ENCODE data around the gene SERTAD4. TPM values are rescaled to one million over a fixed set of nuclear protein-coding genes. Genes with fewer than 3 reads are reported as not detected.

SERTAD4 gene
- total and polyA plus RNA-seq, 10 of the 15 experiments (the other 5 are each of a cell fraction or from before 2014, with no cell fraction given) = not detected

DNA sequence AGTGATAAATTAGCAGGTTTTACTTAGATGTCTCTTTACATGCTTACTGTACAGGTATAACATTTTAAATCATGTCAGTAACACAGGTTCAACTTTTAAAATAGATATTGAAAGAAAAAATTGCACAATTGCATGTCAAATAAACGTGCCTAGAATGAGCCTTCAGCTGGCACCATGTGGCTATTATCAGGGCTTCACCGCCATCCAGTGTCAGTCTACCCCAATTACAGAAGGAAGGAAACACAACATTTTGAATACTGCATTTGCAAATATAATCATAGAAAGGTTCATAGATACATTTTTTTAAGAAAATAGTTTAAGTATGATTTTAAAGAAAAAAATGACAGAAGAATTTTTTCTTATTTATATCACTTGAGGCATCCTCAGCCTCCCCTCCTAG, 47.5 kb upstream of the SERTAD4 start:
- CTCF ChIA-PET = no interaction called here

More for the DNA sequence above, 47.5 kb upstream of the SERTAD4 start:
- no peak for TF ChIP-seq FOXM1 (IDR thresholded peaks at IDR 0.05; ENCODE audit: low read depth, low read length)
- no peak for TF ChIP-seq ZBTB11 (CRISPR knock-in tag; IDR thresholded peaks at IDR 0.05)
- TF ChIP-seq JUNB (IDR thresholded peaks at IDR 0.05) = no peak
- no peak for TF ChIP-seq HSF1 (IDR thresholded peaks at IDR 0.05; ENCODE audit: low read depth, low read length)
- no peak for TF ChIP-seq ZNF622 (IDR thresholded peaks at IDR 0.05)
- no peak for TF ChIP-seq PAX8 (IDR thresholded peaks at IDR 0.05)
- TF ChIP-seq CBX3 (IDR thresholded peaks at IDR 0.05; ENCODE audit: borderline replicate concordance, low read depth) = no peak
- no peak for TF ChIP-seq BMI1 (IDR thresholded peaks at IDR 0.05; ENCODE audit: borderline replicate concordance)
- TF ChIP-seq RB1 (IDR thresholded peaks at IDR 0.05; ENCODE audit: borderline replicate concordance) = no peak
- TF ChIP-seq, protein P1, sequence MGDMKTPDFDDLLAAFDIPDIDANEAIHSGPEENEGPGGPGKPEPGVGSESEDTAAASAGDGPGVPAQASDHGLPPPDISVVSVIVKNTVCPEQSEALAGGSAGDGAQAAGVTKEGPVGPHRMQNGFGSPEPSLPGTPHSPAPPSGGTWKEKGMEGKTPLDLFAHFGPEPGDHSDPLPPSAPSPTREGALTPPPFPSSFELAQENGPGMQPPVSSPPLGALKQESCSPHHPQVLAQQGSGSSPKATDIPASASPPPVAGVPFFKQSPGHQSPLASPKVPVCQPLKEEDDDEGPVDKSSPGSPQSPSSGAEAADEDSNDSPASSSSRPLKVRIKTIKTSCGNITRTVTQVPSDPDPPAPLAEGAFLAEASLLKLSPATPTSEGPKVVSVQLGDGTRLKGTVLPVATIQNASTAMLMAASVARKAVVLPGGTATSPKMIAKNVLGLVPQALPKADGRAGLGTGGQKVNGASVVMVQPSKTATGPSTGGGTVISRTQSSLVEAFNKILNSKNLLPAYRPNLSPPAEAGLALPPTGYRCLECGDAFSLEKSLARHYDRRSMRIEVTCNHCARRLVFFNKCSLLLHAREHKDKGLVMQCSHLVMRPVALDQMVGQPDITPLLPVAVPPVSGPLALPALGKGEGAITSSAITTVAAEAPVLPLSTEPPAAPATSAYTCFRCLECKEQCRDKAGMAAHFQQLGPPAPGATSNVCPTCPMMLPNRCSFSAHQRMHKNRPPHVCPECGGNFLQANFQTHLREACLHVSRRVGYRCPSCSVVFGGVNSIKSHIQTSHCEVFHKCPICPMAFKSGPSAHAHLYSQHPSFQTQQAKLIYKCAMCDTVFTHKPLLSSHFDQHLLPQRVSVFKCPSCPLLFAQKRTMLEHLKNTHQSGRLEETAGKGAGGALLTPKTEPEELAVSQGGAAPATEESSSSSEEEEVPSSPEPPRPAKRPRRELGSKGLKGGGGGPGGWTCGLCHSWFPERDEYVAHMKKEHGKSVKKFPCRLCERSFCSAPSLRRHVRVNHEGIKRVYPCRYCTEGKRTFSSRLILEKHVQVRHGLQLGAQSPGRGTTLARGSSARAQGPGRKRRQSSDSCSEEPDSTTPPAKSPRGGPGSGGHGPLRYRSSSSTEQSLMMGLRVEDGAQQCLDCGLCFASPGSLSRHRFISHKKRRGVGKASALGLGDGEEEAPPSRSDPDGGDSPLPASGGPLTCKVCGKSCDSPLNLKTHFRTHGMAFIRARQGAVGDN (IDR thresholded peaks at IDR 0.05) = no peak
- TF ChIP-seq, protein P2, sequence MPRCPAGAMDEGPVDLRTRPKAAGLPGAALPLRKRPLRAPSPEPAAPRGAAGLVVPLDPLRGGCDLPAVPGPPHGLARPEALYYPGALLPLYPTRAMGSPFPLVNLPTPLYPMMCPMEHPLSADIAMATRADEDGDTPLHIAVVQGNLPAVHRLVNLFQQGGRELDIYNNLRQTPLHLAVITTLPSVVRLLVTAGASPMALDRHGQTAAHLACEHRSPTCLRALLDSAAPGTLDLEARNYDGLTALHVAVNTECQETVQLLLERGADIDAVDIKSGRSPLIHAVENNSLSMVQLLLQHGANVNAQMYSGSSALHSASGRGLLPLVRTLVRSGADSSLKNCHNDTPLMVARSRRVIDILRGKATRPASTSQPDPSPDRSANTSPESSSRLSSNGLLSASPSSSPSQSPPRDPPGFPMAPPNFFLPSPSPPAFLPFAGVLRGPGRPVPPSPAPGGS (IDR thresholded peaks at IDR 0.05; ENCODE audit: borderline replicate concordance, insufficient read depth, low read depth, low read length, poor library complexity, severe bottlenecking) = no peak
- TF ChIP-seq POLR2AphosphoS2 (IDR thresholded peaks at IDR 0.05; ENCODE audit: low read depth, low read length) = no peak
- BruUV-seq (replicated peaks) = no TSS peak
- intact Hi-C loops (cut with micrococcal nuclease; ENCODE audit: unreplicated experiment) = no loop called here
- no peak for DNase-seq (ENCODE audit: low read depth, low spot score)
- ChIA-PET POLR2A (no interaction called here), SMC1A (ENCODE audit: uncharacterized antibody, unreplicated experiment) (no interaction called here), RAD21 (ENCODE audit: unreplicated experiment) (no interaction called here)
- Histone ChIP-seq H3K36me3 (ENCODE audit: control insufficient read depth in 2 of 2, insufficient read depth in 2 of 2, low read length in 1 of 2) (no peaks in the 10 kb centered on the region), H3K4me2 (ENCODE audit: control insufficient read depth, insufficient read depth) (no peak overlapping the region), H3K9me3 (replicated peaks; ENCODE audit: control insufficient read depth, insufficient read depth, low read length) (no peaks in the 10 kb centered on the region), H3K4me1 (ENCODE audit: control insufficient read depth, insufficient read depth, low read length) (no peaks in the 10 kb centered on the region), H4K20me1 (ENCODE audit: control insufficient read depth, insufficient read depth) (no peaks in the 10 kb centered on the region), H3K4me3 (no peak overlapping the region), H3K79me2 (ENCODE audit: control insufficient read depth, insufficient read depth, low read length) (no peaks in the 10 kb centered on the region), H3K9ac (ENCODE audit: control insufficient read depth, insufficient read depth, low read length) (no peak overlapping the region), H3K27me3 (replicated peaks in 1 of 2; ENCODE audit: control insufficient read depth in 2 of 2, insufficient read depth in 2 of 2, low read length in 1 of 2) (no peaks in the 10 kb centered on the region), H2AFZ (ENCODE audit: control insufficient read depth, low read depth, low read length) (no peak overlapping the region), H3K27ac (ENCODE audit: control insufficient read depth, insufficient read depth) (no peak overlapping the region)
- FAIRE-seq = no peak
- in situ Hi-C loops (cut with MboI) = no loop called here
- 32% methylated on average over 2 of the region's 2 CpGs for WGBS (ENCODE audit: insufficient coverage, insufficient replicate concordance, low lambda C conversion rate, missing lambda C conversion rate)
- ATAC-seq = no peak
